Neural cell (in vitro differentiated cells): Measurements from ENCODE around the gene ASF1B.

Experiments
- EZH2 ChIP-seq: fragments of 200-600, 300-800 bp; shearing (Covaris generic), sonication (generic); IDR thresholded peaks from 2 replicates; pipeline ENCODE4 v1.6.1; 2014; ENCODE audit warnings: antibody characterized with exemption, low read length, borderline replicate concordance, mild to moderate bottlenecking; ENCODE audit not compliant: insufficient read depth, poor library complexity, severe bottlenecking
- MXI1 ChIP-seq: fragments of 450-650 bp; conservative IDR thresholded peaks from 2 replicates; pipeline ENCODE4 v1.6.1; 2014; ENCODE audit warnings: antibody characterized with exemption, mild to moderate bottlenecking; ENCODE audit not compliant: poor library complexity, severe bottlenecking
- POLR2AphosphoS5 ChIP-seq: IDR thresholded peaks from 2 replicates; pipeline ENCODE4 v1.6.1; 2012
- RAD21 ChIP-seq: fragments of 450-650 bp; conservative IDR thresholded peaks from 2 replicates; pipeline ENCODE4 v1.6.1; 2014; ENCODE audit warnings: antibody characterized with exemption, mild to moderate bottlenecking, moderate library complexity
- SMC3 ChIP-seq: fragments of 450-650 bp; conservative IDR thresholded peaks from 2 replicates; pipeline ENCODE4 v1.6.1; 2014; ENCODE audit warnings: antibody characterized with exemption, mild to moderate bottlenecking, moderate library complexity; ENCODE audit not compliant: poor library complexity
- TF ChIP-seq, protein P1 (sequence below): fragments of 450-650 bp; IDR thresholded peaks from 2 replicates; pipeline ENCODE4 v1.5.1; 2014; ENCODE audit warnings: antibody characterized with exemption, mild to moderate bottlenecking, moderate library complexity; ENCODE audit not compliant: poor library complexity, severe bottlenecking

- TF ChIP-seq, protein P1, sequence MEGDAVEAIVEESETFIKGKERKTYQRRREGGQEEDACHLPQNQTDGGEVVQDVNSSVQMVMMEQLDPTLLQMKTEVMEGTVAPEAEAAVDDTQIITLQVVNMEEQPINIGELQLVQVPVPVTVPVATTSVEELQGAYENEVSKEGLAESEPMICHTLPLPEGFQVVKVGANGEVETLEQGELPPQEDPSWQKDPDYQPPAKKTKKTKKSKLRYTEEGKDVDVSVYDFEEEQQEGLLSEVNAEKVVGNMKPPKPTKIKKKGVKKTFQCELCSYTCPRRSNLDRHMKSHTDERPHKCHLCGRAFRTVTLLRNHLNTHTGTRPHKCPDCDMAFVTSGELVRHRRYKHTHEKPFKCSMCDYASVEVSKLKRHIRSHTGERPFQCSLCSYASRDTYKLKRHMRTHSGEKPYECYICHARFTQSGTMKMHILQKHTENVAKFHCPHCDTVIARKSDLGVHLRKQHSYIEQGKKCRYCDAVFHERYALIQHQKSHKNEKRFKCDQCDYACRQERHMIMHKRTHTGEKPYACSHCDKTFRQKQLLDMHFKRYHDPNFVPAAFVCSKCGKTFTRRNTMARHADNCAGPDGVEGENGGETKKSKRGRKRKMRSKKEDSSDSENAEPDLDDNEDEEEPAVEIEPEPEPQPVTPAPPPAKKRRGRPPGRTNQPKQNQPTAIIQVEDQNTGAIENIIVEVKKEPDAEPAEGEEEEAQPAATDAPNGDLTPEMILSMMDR = no peak
- no peak for TF ChIP-seq MXI1
- no peak for TF ChIP-seq POLR2AphosphoS5
- no peak for TF ChIP-seq EZH2
- TF ChIP-seq SMC3 = no peak
- no peak for TF ChIP-seq RAD21
Observed at GRCh38 chr19:14150770-14151661, 14.6 kb upstream of the ASF1B start.
